Left lung (tissue), 10 donors: ENCODE results near the gene ALDH3B2. TPM values are rescaled to one million over a fixed set of nuclear protein-coding genes. Genes with fewer than 3 reads are reported as not detected.
"Not testable (repeated sequence)": the region's sequence is repeated elsewhere in the genome, so short reads cannot be mapped to it uniquely, and the experiment has no call there.

Experiments used
- ATAC-seq: fragments of 200-7000 bp; cut with Tn5 transposase; one replicate; pipeline ENCODE4 v1.9.1; 2020; ENCODE audit warnings: moderate library complexity
- DNase-seq, 4 donors: peaks; one replicate each; pipeline ENCODE4 v3.0.0-alpha.2; 2013 to 2020
- H3K27ac ChIP-seq, 2 donors: fragments of 200-600 bp; sonication (generic) in 1 of 2; one replicate each; pipeline versions ENCODE4 v1.5.0 to v1.8.0; 2020 to 2021
- H3K27me3 ChIP-seq, 2 donors: fragments of 200-600 bp; sonication (generic) in 1 of 2; one replicate each; pipeline versions ENCODE4 v1.5.0 to v1.8.0; 2020 to 2021
- H3K36me3 ChIP-seq, 2 donors: fragments of 200-600 bp; sonication (generic) in 1 of 2; one replicate each; pipeline versions ENCODE4 v1.5.0 to v1.8.0; 2020 to 2021
- H3K4me1 ChIP-seq, 2 donors: fragments of 200-600 bp; one replicate each; pipeline ENCODE4 v1.8.0; 2021
- H3K4me3 ChIP-seq, 2 donors: fragments of 200-600 bp; sonication (generic) in 1 of 2; one replicate each; pipeline versions ENCODE4 v1.5.0 to v1.8.0; 2020 to 2021; ENCODE audit warnings: mild to moderate bottlenecking in 1 of 2
- H3K9me3 ChIP-seq, 2 donors: fragments of 200-600 bp; sonication (generic) in 1 of 2; one replicate each; pipeline versions ENCODE4 v1.5.0 to v1.8.0; 2020 to 2021
- CTCF ChIP-seq, 2 donors: fragments of 200-600 bp; sonication (generic) in 1 of 2; IDR thresholded peaks; one replicate each; pipeline versions ENCODE4 v1.5.0 to v1.8.0; 2021; ENCODE audit warnings: antibody characterized with exemption in 2 of 2
- intact Hi-C, 2 donors: fragments of 100-400 bp; cut with DNase I; formaldehyde crosslinking; loops; one replicate each; pipeline versions ENCODE4 v1.11.2 to v1.14.2; 2022
- polyA plus RNA-seq, 6 donors: library from polyadenylated mRNA; unstranded; fragments of 120-200 nt; gene quantifications; one replicate each; pipeline ENCODE4 v1.2.1, GENCODE V29; 2013; ENCODE audit not compliant: insufficient read length in 6 of 6
- total RNA-seq, 2 donors: library from RNA; stranded (reverse); fragmentation: NEBNext Ultra II Directional; extraction: Animal tissue kit (Norgen Biotek cat#: 25700); gene quantifications; one replicate each; pipeline ENCODE4 v1.2.1, GENCODE V29; 2021
- donor health status: DM: no; HTN: yes; CAD: no.
- donor health status: DM: no; HTN: no; CAD: no.

Gene ALDH3B2
- total and polyA plus RNA-seq, 8 donors: 0.79 to 1.7 (median 0.98) TPM

- intact Hi-C loops: no loop called here
- DNase-seq: no peak
Observed at GRCh38 chr11:67639438-67639859, 35.0 kb downstream of the ALDH3B2 start, which contains the start of gene TBX10. TSS of gene TBX10 (minus strand) at chr11:67639763. CDS start at chr11:67639472, 291 bp downstream.

GRCh38 chr11:67638535-67639437 is 35.6 kb downstream of the ALDH3B2 start:
- Histone ChIP-seq H3K4me3 (no peak overlapping the region), H3K4me1 (no peaks in the 10 kb centered on the region), H3K27me3 (peaks cover 0 to 39% of the 10 kb centered on the region in 2 donors), H3K36me3 (no peaks in the 10 kb centered on the region), H3K27ac (no peak overlapping the region), H3K9me3 (peaks cover 0 to 2% of the 10 kb centered on the region in 2 donors)
- DNase-seq: no peak
- no peak for ATAC-seq
- TF ChIP-seq CTCF (IDR thresholded peaks at IDR 0.05): no peak
- intact Hi-C loops: no loop called here

More at GRCh38 chr11:67639438-67639859, 35.0 kb downstream of the ALDH3B2 start, which contains the start of gene TBX10:
- no peak for TF ChIP-seq CTCF (IDR thresholded peaks at IDR 0.05)
- Histone ChIP-seq H3K9me3 (peaks cover 0 to 6% of the 10 kb centered on the region in 2 donors), H3K4me3 (no peak within 1 kb of the TSS), H3K4me1 (no peaks in the 10 kb centered on the region), H3K27ac (no peak within 1 kb of the TSS), H3K27me3 (peaks cover 0 to 35% of the 10 kb centered on the region in 2 donors), H3K36me3 (no peaks in the 10 kb centered on the region)
- ATAC-seq: no peak

- ATAC-seq, H3K9me3 ChIP-seq, H3K4me3 ChIP-seq, H3K4me1 ChIP-seq, intact Hi-C loops, H3K27ac ChIP-seq, DNase-seq, H3K36me3 ChIP-seq: not testable (repeated sequence)
- H3K27me3 ChIP-seq: peaks cover 0 to 39% of the 10 kb centered on the region in 2 donors
Observed at GRCh38 chr11:67637441-67637840, 37.0 kb downstream of the ALDH3B2 start.

- Histone ChIP-seq H3K27me3 (peaks cover 0 to 39% of the 10 kb centered on the region in 2 donors), H3K9me3 (no peaks in the 10 kb centered on the region), H3K27ac (no peak overlapping the region), H3K36me3 (no peaks in the 10 kb centered on the region), H3K4me3 (no peak overlapping the region), H3K4me1 (no peaks in the 10 kb centered on the region)
- intact Hi-C loops: no loop called here
- no peak for ATAC-seq
- no peak for DNase-seq
- no peak for TF ChIP-seq CTCF (IDR thresholded peaks at IDR 0.05)
Observed at GRCh38 chr11:67636962-67637361, 37.5 kb downstream of the ALDH3B2 start.

- no peak for ATAC-seq
- H3K4me3 ChIP-seq: no peak overlapping the region
- no peak overlapping the region for H3K27ac ChIP-seq
Observed at GRCh38 chr11:67635231-67635521, 39.2 kb downstream of the ALDH3B2 start.

More at GRCh38 chr11:67635231-67635521, 39.2 kb downstream of the ALDH3B2 start:
- peaks cover 0 to 8% of the 10 kb centered on the region in 2 donors for H3K4me1 ChIP-seq
- H3K27me3 ChIP-seq: peaks cover 0 to 25% of the 10 kb centered on the region in 2 donors
- no peak for TF ChIP-seq CTCF (IDR thresholded peaks at IDR 0.05)
- no peak for DNase-seq
- H3K36me3 ChIP-seq: no peaks in the 10 kb centered on the region
- intact Hi-C loops: no loop called here
- no peaks in the 10 kb centered on the region for H3K9me3 ChIP-seq
